SH-SY5Y (cell line): ENCODE measurements around the gene ORC6.

ENCODE experiments used
- GATA2 ChIP-seq: IDR thresholded peaks from 2 replicates; pipeline ENCODE4 v1.6.1; 2011; ENCODE audit warnings: mild to moderate bottlenecking, low read depth, low read length
- GATA3 ChIP-seq: IDR thresholded peaks from 2 replicates; pipeline ENCODE4 v1.6.1; 2011; ENCODE audit warnings: low read depth, mild to moderate bottlenecking, low read length, moderate library complexity

DNA sequence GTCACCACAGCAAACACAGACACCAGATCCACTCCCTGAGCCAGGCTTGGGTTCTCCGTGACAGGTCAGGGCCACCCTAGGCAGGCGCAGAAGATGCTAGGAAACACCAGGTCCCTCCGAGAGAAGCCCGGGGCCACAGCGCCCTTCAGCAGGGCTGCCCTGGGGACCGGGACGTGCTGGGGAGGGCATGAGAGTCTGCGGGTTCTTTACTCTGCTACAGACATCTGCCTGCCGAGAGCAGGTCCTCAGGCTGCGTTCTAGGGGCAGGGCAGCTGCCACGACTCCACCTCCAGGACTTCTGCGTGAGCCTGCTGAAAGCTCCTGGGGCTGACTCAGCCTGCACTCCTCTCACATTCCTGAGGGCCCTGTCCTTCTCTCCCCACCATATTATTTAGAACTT is 47.2 kb downstream of the ORC6 start:
- TF ChIP-seq GATA2 = no peak
- TF ChIP-seq GATA3 = no peak
